H1 (cell line): ENCODE data around the gene TAAR8. TPM values are rescaled to one million over a fixed set of nuclear protein-coding genes. Genes with fewer than 3 reads are reported as not detected.

Experiments used
- CTCF ChIA-PET: fragments of 300-600 bp; sonication (Branson Sonifier 250); formaldehyde crosslinking; loops from one replicate; lab custom pipeline; 2021; ENCODE audit not compliant: partially characterized antibody; lab: Charles Lee
- POLR2A ChIA-PET: fragments of 300-600 bp; sonication (Branson Sonifier 250); formaldehyde crosslinking; loops from one replicate; lab custom pipeline; 2021; ENCODE audit warnings: inconsistent platforms; ENCODE audit not compliant: partially characterized antibody; lab: Charles Lee
- DNase-seq, 2 experiments: peaks; one replicate each; pipeline versions ENCODE4 v3.0.0 to v3.0.0-alpha.2; 2010 to 2022; ENCODE audit warnings: low spot score in 2 of 2, low read depth in 1 of 2, mixed read lengths in 1 of 2
- FAIRE-seq: peaks from 2 replicates; lab custom pipeline; 2011; peaks lifted over from hg19 to GRCh38; lab: Jason Lieb, UNC
- H2AFZ ChIP-seq: 2 replicates; pipeline ENCODE4 v1.8.1; 2012; ENCODE audit warnings: low read length, inconsistent platforms
- H2AK5ac ChIP-seq: 2 replicates; pipeline ENCODE4 v1.6.1; 2013; ENCODE audit warnings: low read depth, low read length
- H2BK120ac ChIP-seq: replicated peaks from 2 replicates; pipeline ENCODE3; 2013; ENCODE audit warnings: low read depth, low read length, inconsistent platforms
- H2BK12ac ChIP-seq: 2 replicates; pipeline ENCODE4 v1.6.1; 2013; ENCODE audit warnings: low read depth, low read length
- H2BK15ac ChIP-seq: 2 replicates; pipeline ENCODE4 v1.6.1; 2013; ENCODE audit warnings: low read length
- H2BK20ac ChIP-seq: 2 replicates; pipeline ENCODE4 v1.6.1; 2013; ENCODE audit warnings: low read length
- H2BK5ac ChIP-seq: 2 replicates; pipeline ENCODE4 v1.6.1; 2013; ENCODE audit warnings: low read depth, low read length
- H3K14ac ChIP-seq: 2 replicates; pipeline ENCODE4 v1.6.1; 2013; ENCODE audit warnings: inconsistent platforms; ENCODE audit not compliant: insufficient read length
- H3K18ac ChIP-seq: 2 replicates; pipeline ENCODE4 v1.6.1; 2013; ENCODE audit warnings: low read length; ENCODE audit errors: extremely low read depth
- H3K23ac ChIP-seq: 2 replicates; pipeline ENCODE4 v1.6.1; 2013; ENCODE audit warnings: inconsistent platforms; ENCODE audit not compliant: insufficient read length
- H3K23me2 ChIP-seq: 2 replicates; pipeline ENCODE4 v1.6.1; 2013; ENCODE audit warnings: low read depth, low read length
- H3K27ac ChIP-seq: 2 replicates; pipeline ENCODE4 v1.6.1; 2011; ENCODE audit warnings: low read depth, low read length, inconsistent platforms
- H3K27me3 ChIP-seq, 4 experiments: replicated peaks in 1 of 4; 1 replicate in 1 of 4; 2 replicates in 3 of 4; pipeline versions ENCODE4 v1.6.1 to v1.8.1; 2011 to 2013; ENCODE audit warnings: low read length in 3 of 4, mild to moderate bottlenecking in 3 of 4, inconsistent platforms in 2 of 4, mixed read lengths in 2 of 4, moderate library complexity in 1 of 4; ENCODE audit not compliant: control insufficient read depth in 3 of 4, insufficient read depth in 3 of 4; ENCODE audit errors: extremely low read depth in 1 of 4
- H3K36me3 ChIP-seq, 4 experiments: 2 replicates each; pipeline versions ENCODE4 v1.6.1 to v1.8.1; 2011 to 2013; ENCODE audit warnings: mild to moderate bottlenecking in 4 of 4, low read length in 3 of 4, moderate library complexity in 2 of 4, control low read depth in 1 of 4, inconsistent platforms in 1 of 4; ENCODE audit not compliant: insufficient read depth in 4 of 4, control insufficient read depth in 2 of 4
- H3K4ac ChIP-seq: replicated peaks from 2 replicates; pipeline ENCODE3; 2013; ENCODE audit warnings: low read length, low read depth, mixed read lengths, inconsistent platforms; ENCODE audit not compliant: insufficient read length
- H3K4me1 ChIP-seq, 4 experiments: replicated peaks in 1 of 4; 1 replicate in 1 of 4; 2 replicates in 3 of 4; pipeline versions ENCODE4 v1.6.1 to v1.8.1; 2011 to 2013; ENCODE audit warnings: low read length in 3 of 4, inconsistent platforms in 2 of 4, mixed read lengths in 1 of 4; ENCODE audit not compliant: insufficient read depth in 4 of 4, control insufficient read depth in 3 of 4
- H3K4me2 ChIP-seq, 2 experiments: 2 replicates each; pipeline versions ENCODE4 v1.6.1 to v1.8.1; 2011 to 2013; ENCODE audit warnings: low read depth in 2 of 2, low read length in 2 of 2, control low read depth in 1 of 2, inconsistent platforms in 1 of 2, mild to moderate bottlenecking in 1 of 2; ENCODE audit not compliant: insufficient read depth in 1 of 2
- H3K4me3 ChIP-seq, 4 experiments: fragments of 200-600, 300-600 bp in 1 of 4; sonication (generic), shearing (Covaris generic), sonication (Bioruptor Twin) in 1 of 4; 2 replicates each; pipeline versions ENCODE4 v1.5.1 to v1.8.1; 2011 to 2016; ENCODE audit warnings: low read length in 4 of 4, low read depth in 3 of 4, control low read depth in 2 of 4, inconsistent platforms in 2 of 4, mild to moderate bottlenecking in 2 of 4, mixed read lengths in 1 of 4, moderate library complexity in 1 of 4; ENCODE audit not compliant: insufficient read depth in 2 of 4; ENCODE audit errors: extremely low read depth in 1 of 4
- H3K56ac ChIP-seq: replicated peaks from 2 replicates; pipeline ENCODE3; 2013; ENCODE audit warnings: low read depth, mild to moderate bottlenecking, mixed read lengths, low read length, inconsistent platforms; ENCODE audit not compliant: insufficient read length
- H3K79me1 ChIP-seq: 2 replicates; pipeline ENCODE4 v1.6.1; 2013; ENCODE audit warnings: low read depth, low read length, control low read depth
- H3K79me2 ChIP-seq, 2 experiments: 2 replicates each; pipeline versions ENCODE4 v1.6.1 to v1.8.1; 2012 to 2013; ENCODE audit warnings: low read length in 2 of 2, mild to moderate bottlenecking in 2 of 2, inconsistent platforms in 1 of 2; ENCODE audit not compliant: insufficient read depth in 2 of 2, control insufficient read depth in 1 of 2
- H3K9ac ChIP-seq, 4 experiments: replicated peaks in 1 of 4; 1 replicate in 1 of 4; 2 replicates in 3 of 4; pipeline versions ENCODE4 v1.6.1 to v1.8.1; 2011 to 2013; ENCODE audit warnings: low read depth in 3 of 4, low read length in 3 of 4, control low read depth in 2 of 4, mild to moderate bottlenecking in 2 of 4, moderate library complexity in 2 of 4, inconsistent platforms in 1 of 4; ENCODE audit errors: extremely low read depth in 1 of 4
- H3K9me3 ChIP-seq, 2 experiments: 2 replicates each; pipeline versions ENCODE4 v1.6.1 to v1.8.1; 2012 to 2013; ENCODE audit warnings: mild to moderate bottlenecking in 2 of 2, moderate library complexity in 2 of 2, control low read depth in 1 of 2, inconsistent platforms in 1 of 2, low read depth in 1 of 2, low read length in 1 of 2, mixed read lengths in 1 of 2; ENCODE audit not compliant: insufficient read depth in 2 of 2
- H4K20me1 ChIP-seq, 2 experiments: replicated peaks in 1 of 2; 2 replicates each; pipeline versions ENCODE3 to v1.8.1; 2011 to 2013; ENCODE audit warnings: inconsistent platforms in 2 of 2, low read length in 2 of 2, mild to moderate bottlenecking in 1 of 2; ENCODE audit not compliant: insufficient read depth in 2 of 2, control insufficient read depth in 1 of 2
- H4K5ac ChIP-seq: 2 replicates; pipeline ENCODE4 v1.6.1; 2013; ENCODE audit warnings: low read length, low read depth, mixed read lengths, inconsistent platforms; ENCODE audit not compliant: insufficient read length
- H4K8ac ChIP-seq: 2 replicates; pipeline ENCODE4 v1.8.0; 2013; ENCODE audit warnings: mild to moderate bottlenecking, moderate library complexity, low read length, inconsistent platforms; ENCODE audit not compliant: insufficient read depth; ENCODE audit errors: extremely low read depth
- H4K91ac ChIP-seq: replicated peaks from 2 replicates; pipeline ENCODE3; 2013; ENCODE audit warnings: low read length, mixed read lengths, inconsistent platforms; ENCODE audit not compliant: insufficient read length
- ATF2 ChIP-seq: IDR thresholded peaks from 2 replicates; pipeline ENCODE4 v1.6.1; 2012; ENCODE audit warnings: low read length, inconsistent platforms
- BACH1 ChIP-seq: IDR thresholded peaks from 2 replicates; pipeline ENCODE4 v1.6.1; 2012; ENCODE audit warnings: low read length, improper control_type of control experiment
- CBX5 ChIP-seq: fragments of 300-800, 300-1000 bp; sonication (generic); IDR thresholded peaks from 2 replicates; pipeline ENCODE4 v1.7.1; 2016; ENCODE audit warnings: antibody characterized with exemption, low read length, low read depth
- CBX8 ChIP-seq: fragments of 300-800, 300-1000 bp; sonication (generic); IDR thresholded peaks from 2 replicates; pipeline ENCODE4 v1.7.1; 2016; ENCODE audit warnings: low read depth, low read length, borderline replicate concordance
- CREB1 ChIP-seq: IDR thresholded peaks from 2 replicates; pipeline ENCODE4 v1.6.1; 2012; ENCODE audit warnings: inconsistent platforms
- E2F6 ChIP-seq: IDR thresholded peaks from 2 replicates; pipeline ENCODE4 v1.6.1; 2012; ENCODE audit warnings: inconsistent platforms
- EGR1 ChIP-seq: IDR thresholded peaks from 2 replicates; pipeline ENCODE4 v1.6.1; 2011; ENCODE audit warnings: low read depth, low read length, borderline replicate concordance
- GABPA ChIP-seq: IDR thresholded peaks from 2 replicates; pipeline ENCODE4 v1.6.1; 2011; ENCODE audit warnings: mild to moderate bottlenecking, low read length, moderate library complexity, borderline replicate concordance; ENCODE audit not compliant: insufficient read depth
- GTF2F1 ChIP-seq: IDR thresholded peaks from 2 replicates; pipeline ENCODE4 v1.6.1; 2012; ENCODE audit warnings: low read depth, low read length, improper control_type of control experiment, borderline replicate concordance
- KDM4A ChIP-seq: IDR thresholded peaks from one replicate; pipeline ENCODE4 v1.7.1; 2012; ENCODE audit warnings: low read depth, mild to moderate bottlenecking, moderate library complexity, low read length, inconsistent platforms; ENCODE audit not compliant: severe bottlenecking
- MAFK ChIP-seq: IDR thresholded peaks from 2 replicates; pipeline ENCODE4 v1.6.1; 2012; ENCODE audit warnings: low read depth, mild to moderate bottlenecking, improper control_type of control experiment, low read length
- RFX5 ChIP-seq: IDR thresholded peaks from 2 replicates; pipeline ENCODE4 v1.6.1; 2011; ENCODE audit warnings: low read depth, low read length, improper control_type of control experiment, borderline replicate concordance
- SIX5 ChIP-seq: IDR thresholded peaks from 2 replicates; pipeline ENCODE4 v1.6.1; 2011; ENCODE audit warnings: mild to moderate bottlenecking, low read depth, low read length
- WGBS, 2 experiments: shearing (Covaris generic) in 1 of 2; methylation state at CpG; one replicate each; pipeline versions ENCODE4 v1.1.6 to v1.1.7; 2013 to 2015; ENCODE audit warnings: low lambda C conversion rate in 2 of 2, mixed read lengths in 2 of 2, inconsistent platforms in 1 of 2, low coverage in 1 of 2, missing lambda C conversion rate in 1 of 2; ENCODE audit not compliant: insufficient replicate concordance in 2 of 2, insufficient coverage in 1 of 2, insufficient read length in 1 of 2; ENCODE audit errors: extremely low coverage in 1 of 2, missing lambda C conversion rate in 1 of 2; 5-methylcytosine and 5-hydroxymethylcytosine counted together
- polyA plus RNA-seq, 7 experiments: library from polyadenylated mRNA; depleted of rRNA in 3 of 7; stranded (reverse) in 5 of 7; unstranded in 2 of 7; fragments of >200 nt in 5 of 7; fragments of 200-250 nt in 2 of 7; gene quantifications; 1 replicate in 5 of 7; 2 replicates in 1 of 7; 4 replicates in 1 of 7; pipeline versions ENCODE4 v1.2.1 to v1.2.3, GENCODE V29; 2011 to 2013; ENCODE audit warnings: missing spikeins in 2 of 7, mixed read lengths in 2 of 7
- total RNA-seq: library from RNA; stranded (reverse); fragmentation: NEBNext Ultra II Directional; extraction: Animal tissue kit (Norgen Biotek cat#: 25700); gene quantifications from 2 replicates; pipeline ENCODE4 v1.2.1, GENCODE V29; 2021

TAAR8 gene
- total and polyA plus RNA-seq, 2 of the 8 experiments (the other 6 are each of a cell fraction or from before 2014, with no cell fraction given) = not detected

- H2BK120ac ChIP-seq = no peak overlapping the region
- no peak overlapping the region for H2AFZ ChIP-seq
- no peaks in the 10 kb centered on the region; a peak in 1 of 4 replicates for H3K9me3 ChIP-seq
- H3K4me2 ChIP-seq = no peak overlapping the region
- no peaks in the 10 kb centered on the region for H3K36me3 ChIP-seq
- POLR2A ChIA-PET = no interaction called here
- H3K4me1 ChIP-seq = no peaks in the 10 kb centered on the region
- H3K9ac ChIP-seq = no peak overlapping the region
- H3K4me3 ChIP-seq = no peak overlapping the region
- no peak overlapping the region for H4K8ac ChIP-seq
- no peak overlapping the region for H2AK5ac ChIP-seq
- WGBS, 2 experiments = 73% methylated on average over 1 of the region's 1 CpG; no CpG with 5 or more reads in 1 of the 2 experiments
- no peak overlapping the region for H3K18ac ChIP-seq
- H3K23me2 ChIP-seq = no peaks in the 10 kb centered on the region
- FAIRE-seq = no peak
- H3K4ac ChIP-seq = no peak overlapping the region
- H3K27ac ChIP-seq = no peak overlapping the region
- H3K79me2 ChIP-seq = no peaks in the 10 kb centered on the region
- DNase-seq = no peak
- H3K56ac ChIP-seq = no peak overlapping the region
- H2BK15ac ChIP-seq = no peak overlapping the region
- no peak overlapping the region for H4K5ac ChIP-seq
- H4K20me1 ChIP-seq = no peaks in the 10 kb centered on the region
- no peak overlapping the region for H3K23ac ChIP-seq
- CTCF ChIA-PET = interaction anchor here (1.0 to 2.6 kb wide), 3 partner anchors 11 to 14 kb away, joined by 4 to 10 read pairs (median 9); no protein-coding TSS in a partner anchor
- H3K79me1 ChIP-seq = no peaks in the 10 kb centered on the region
- peaks cover 0 to 2% (median 0%) of the 10 kb centered on the region in 4 experiments; a peak in 1 of 7 replicates for H3K27me3 ChIP-seq
- no peak overlapping the region for H2BK20ac ChIP-seq
- H2BK12ac ChIP-seq = no peak overlapping the region
- H2BK5ac ChIP-seq = no peak overlapping the region
- H4K91ac ChIP-seq = no peak overlapping the region
- no peak overlapping the region for H3K14ac ChIP-seq
- TF ChIP-seq GTF2F1 (no peak), BACH1 (no peak), ATF2 (no peak), SIX5 (no peak), GABPA (no peak), E2F6 (no peak), CREB1 (no peak), RFX5 (no peak), MAFK (no peak), CBX5 (no peak), EGR1 (no peak), CBX8 (no peak), KDM4A (no peak)
Observed at GRCh38 chr6:132584698-132585097, 32.2 kb downstream of the TAAR8 start.
